Measurements from ENCODE around the gene RAPH1.
A peak's percentile ranks its signal among the peaks of the same experiment; 100 is the strongest.

RAPH1 gene

GRCh38 chr2:203569677-203570316 lies 34.7 kb upstream of the RAPH1 start:
- no peak overlapping the region for H3K27ac ChIP-seq
- DNase-seq = no peak
- H3K4me1 ChIP-seq = no peaks in the 10 kb centered on the region
- H3K4me3 ChIP-seq = no peak overlapping the region
- H3K27me3 ChIP-seq = no peaks in the 10 kb centered on the region
- no peaks in the 10 kb centered on the region for H3K9me3 ChIP-seq
- no peak for TF ChIP-seq CTCF (IDR thresholded peaks at IDR 0.05)
- H3K36me3 ChIP-seq = no peaks in the 10 kb centered on the region
- intact Hi-C loops (cut with DNase I; ENCODE audit: low total_unique reads) = no loop called here

GRCh38 chr2:203567691-203568090 lies 32.6 kb upstream of the RAPH1 start:
- Histone ChIP-seq H3K9me3 (no peaks in the 10 kb centered on the region), H3K4me3 (no peak overlapping the region), H3K36me3 (no peaks in the 10 kb centered on the region), H3K4me1 (peaks cover 0 to under 1% (median 0%) of the 10 kb centered on the region in 4 donors), H3K27me3 (no peaks in the 10 kb centered on the region), H3K27ac (no peak overlapping the region)
- no peak for TF ChIP-seq CTCF (IDR thresholded peaks at IDR 0.05)
- DNase-seq = no peak
- intact Hi-C loops (cut with DNase I; ENCODE audit: low total_unique reads) = no loop called here

GRCh38 chr2:203566161-203566560 lies 31.1 kb upstream of the RAPH1 start:
- Histone ChIP-seq H3K27me3 (no peaks in the 10 kb centered on the region), H3K9me3 (no peaks in the 10 kb centered on the region), H3K27ac (no peak overlapping the region), H3K36me3 (no peaks in the 10 kb centered on the region), H3K4me1 (peaks cover 0 to 13% (median 0%) of the 10 kb centered on the region in 4 donors), H3K4me3 (no peak overlapping the region)
- no peak for DNase-seq
- intact Hi-C loops (cut with DNase I; ENCODE audit: low total_unique reads) = no loop called here
- TF ChIP-seq CTCF (IDR thresholded peaks at IDR 0.05) = no peak

DNA sequence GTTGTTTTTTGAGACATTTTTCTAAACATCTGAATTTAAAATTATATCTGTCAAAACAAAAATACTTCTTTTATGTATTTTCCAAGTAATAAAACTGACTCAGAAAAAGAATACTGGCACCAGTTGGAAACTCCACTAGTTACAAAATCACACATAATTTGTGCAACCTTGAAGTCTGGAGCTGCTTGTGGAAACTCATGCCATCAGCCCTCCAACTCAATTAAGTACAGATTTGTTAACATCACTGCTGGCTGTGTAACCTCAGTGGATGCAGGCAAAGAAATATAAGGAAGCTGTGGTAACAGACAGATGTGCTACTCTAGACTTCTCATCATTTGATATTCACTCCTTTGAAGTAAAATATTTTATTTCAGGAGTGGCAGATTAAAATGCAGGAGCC lies 30.0 kb upstream of the RAPH1 start:
- no peaks in the 10 kb centered on the region for H3K27me3 ChIP-seq
- no peak overlapping the region for H3K4me3 ChIP-seq
- H3K27ac ChIP-seq = no peak overlapping the region
- no peaks in the 10 kb centered on the region for H3K9me3 ChIP-seq
- peaks cover 0 to 13% (median 0%) of the 10 kb centered on the region in 4 donors for H3K4me1 ChIP-seq
- intact Hi-C loops (cut with DNase I; ENCODE audit: low total_unique reads) = no loop called here
- no peaks in the 10 kb centered on the region for H3K36me3 ChIP-seq
- no peak for DNase-seq
- no peak for TF ChIP-seq CTCF (IDR thresholded peaks at IDR 0.05)

GRCh38 chr2:203562268-203562667 lies 27.2 kb upstream of the RAPH1 start:
- no peak for DNase-seq
- Histone ChIP-seq H3K27me3 (no peaks in the 10 kb centered on the region), H3K9me3 (no peaks in the 10 kb centered on the region), H3K36me3 (no peaks in the 10 kb centered on the region), H3K4me3 (no peak overlapping the region), H3K4me1 (peaks cover 0 to 13% (median 0%) of the 10 kb centered on the region in 4 donors), H3K27ac (peak overlapping the region; percentile 25 to 54)
- intact Hi-C loops (cut with DNase I; ENCODE audit: low total_unique reads) = no loop called here
- TF ChIP-seq CTCF (IDR thresholded peaks at IDR 0.05) = no peak

DNA sequence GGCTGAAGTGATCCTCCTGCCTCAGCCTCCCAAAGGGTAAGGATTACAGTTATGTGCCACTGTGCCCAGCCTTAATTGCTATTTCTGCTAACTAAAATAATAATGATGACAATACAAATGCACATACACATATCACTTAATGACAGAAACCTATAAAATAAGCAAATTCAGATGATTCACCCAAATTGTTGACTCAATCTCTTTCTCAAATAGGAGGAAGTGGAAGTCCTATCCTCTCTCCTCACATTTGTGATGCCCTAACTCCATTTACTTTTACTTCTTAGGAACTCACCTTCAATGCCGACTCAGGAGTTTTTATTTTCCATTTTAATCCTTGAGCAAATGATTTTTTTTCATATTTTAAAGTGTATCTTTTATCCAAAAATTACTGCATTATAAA lies 24.5 kb upstream of the RAPH1 start:
- Histone ChIP-seq H3K9me3 (no peaks in the 10 kb centered on the region), H3K36me3 (no peaks in the 10 kb centered on the region), H3K27ac (no peak overlapping the region), H3K4me3 (no peak overlapping the region), H3K4me1 (peaks cover 0 to 13% (median 0%) of the 10 kb centered on the region in 4 donors), H3K27me3 (no peaks in the 10 kb centered on the region)
- DNase-seq = no peak
- no peak for TF ChIP-seq CTCF (IDR thresholded peaks at IDR 0.05)
- intact Hi-C loops (cut with DNase I; ENCODE audit: low total_unique reads) = no loop called here

All from tibial artery (tissue), 4 donors.